ENCODE results near the gene GPR157. TPM values are rescaled to one million over a fixed set of nuclear protein-coding genes. Genes with fewer than 3 reads are reported as not detected.

The GPR157 gene
- total and polyA plus RNA-seq, 2 experiments from 2014 or later: 0.81 to 3.9 TPM

GRCh38 chr1:9051379-9051778, 77.5 kb downstream of the GPR157 start:
- Histone ChIP-seq H3K79me2 (replicated peaks; ENCODE audit: insufficient read depth) (no peaks in the 10 kb centered on the region), H3K4me1 (ENCODE audit: insufficient read depth) (peaks cover 13% of the 10 kb centered on the region), H2AFZ (no peak overlapping the region), H4K20me1 (replicated peaks; ENCODE audit: insufficient read depth) (no peaks in the 10 kb centered on the region), H3K4me2 (peak overlapping the region; percentile 46; the same call in 1 of the 2 replicates), H3K4me3 (no peak overlapping the region), H3K36me3 (ENCODE audit: insufficient read depth) (no peaks in the 10 kb centered on the region), H3K27me3 (ENCODE audit: insufficient read depth) (no peaks in the 10 kb centered on the region), H3K9me2 (ENCODE audit: insufficient read depth) (peaks cover 3% of the 10 kb centered on the region; the same call in 1 of the 2 replicates), H3F3A (replicated peaks; ENCODE audit: low read depth) (no peaks in the 10 kb centered on the region), H3K27ac (ENCODE audit: low read depth) (0 out of 2 replicates have a peak overlapping the region, but pooled peaks have one; percentile 6)
- DNase-seq (ENCODE audit: low spot score) (no peak), ATAC-seq (peak; percentile 48; the same call in 2 of the 3 replicates)
- no peaks in the 10 kb centered on the region for H3K9me3 Mint-ChIP-seq
- peaks cover 14% of the 10 kb centered on the region for H3K4me1 Mint-ChIP-seq
- no peak for TF ChIP-seq POLR2AphosphoS5 (IDR thresholded peaks at IDR 0.05; ENCODE audit: low read depth)
- H3K4me3 Mint-ChIP-seq: peak overlapping the region; percentile 4; the same call in 1 of the 3 replicates
- H3K27ac Mint-ChIP-seq: peak overlapping the region; percentile 47
- H3K36me3 Mint-ChIP-seq (ENCODE audit: low read depth): no peaks in the 10 kb centered on the region
- H3K27me3 Mint-ChIP-seq (ENCODE audit: insufficient read depth, low read depth, poor library complexity): peaks cover 6% of the 10 kb centered on the region

GRCh38 chr1:9050803-9051202, 78.1 kb downstream of the GPR157 start:
- Histone ChIP-seq H3F3A (replicated peaks; ENCODE audit: low read depth) (no peaks in the 10 kb centered on the region), H3K79me2 (replicated peaks; ENCODE audit: insufficient read depth) (no peaks in the 10 kb centered on the region), H3K27ac (ENCODE audit: low read depth) (0 out of 2 replicates have a peak overlapping the region, but pooled peaks have one; percentile 6), H2AFZ (no peak overlapping the region), H4K20me1 (replicated peaks; ENCODE audit: insufficient read depth) (no peaks in the 10 kb centered on the region), H3K9me2 (ENCODE audit: insufficient read depth) (peaks cover 3% of the 10 kb centered on the region; the same call in 1 of the 2 replicates), H3K27me3 (ENCODE audit: insufficient read depth) (no peaks in the 10 kb centered on the region), H3K4me1 (ENCODE audit: insufficient read depth) (peaks cover 13% of the 10 kb centered on the region), H3K36me3 (ENCODE audit: insufficient read depth) (no peaks in the 10 kb centered on the region), H3K4me3 (no peak overlapping the region), H3K4me2 (0 out of 2 replicates have a peak overlapping the region, but pooled peaks have one; percentile 46)
- TF ChIP-seq ETS1 (IDR thresholded peaks at IDR 0.05) (no peak), EZH2 (IDR thresholded peaks at IDR 0.05; ENCODE audit: low read depth, unreplicated experiment) (no peak), REST (IDR thresholded peaks at IDR 0.05; ENCODE audit: unreplicated experiment) (no peak), EZH2phosphoT487 (IDR thresholded peaks at IDR 0.05; ENCODE audit: unreplicated experiment) (no peak)
- Mint-ChIP-seq H3K4me3 (peak overlapping the region; percentile 4; the same call in 1 of the 3 replicates), H3K4me1 (peaks cover 14% of the 10 kb centered on the region), H3K27me3 (ENCODE audit: insufficient read depth, low read depth, poor library complexity) (peaks cover 3% of the 10 kb centered on the region), H3K9me3 (no peaks in the 10 kb centered on the region), H3K36me3 (ENCODE audit: low read depth) (no peaks in the 10 kb centered on the region), H3K27ac (peak overlapping the region; percentile 47; the same call in 1 of the 2 replicates)
- DNase-seq (ENCODE audit: low spot score): no peak
- no peak for ATAC-seq

MicroRNA genes within 50 kb of the gene (microRNA counts, 767-probe panel; counts per million panel counts)
- 8,376 counts per million, percentile 51 among the panel's probes with 10 or more counts for microRNA hsa-miR-34a-5p

Small RNA genes within 50 kb of the gene (small RNA-seq; reads per million reads assigned to genes)
- not detected for gene RF00424 (ENCODE audit: low replicate concordance)

Other genes with a start within 250 kb of the GPR157 start
- not detected in 2 replicates for gene CA6, start 183.2 kb downstream of the GPR157 start, total RNA-seq (2014; rRNA removed; shearing (Covaris generic))
- not detected in 2 replicates for gene CA6, start 183.2 kb downstream of the GPR157 start, polyA plus RNA-seq (2016; fragmentation: Nextera tagmentation; extraction: Ambion mirVana)
- not detected in 2 replicates for gene SLC2A7, start 102.7 kb downstream of the GPR157 start, total RNA-seq (2014; rRNA removed; shearing (Covaris generic))
- gene SLC2A7, start 102.7 kb downstream of the GPR157 start, polyA plus RNA-seq (2016; fragmentation: Nextera tagmentation; extraction: Ambion mirVana): not detected in 2 replicates
- 0.03 TPM in 1 of 2 replicates, not detected in the other for gene SLC2A5, start 59.5 kb downstream of the GPR157 start, total RNA-seq (2014; rRNA removed; shearing (Covaris generic))
- gene SLC2A5, start 59.5 kb downstream of the GPR157 start, polyA plus RNA-seq (2016; fragmentation: Nextera tagmentation; extraction: Ambion mirVana): not detected in 2 replicates
- 4.2 and 4.7 TPM in 2 replicates for gene H6PD, start 105.7 kb upstream of the GPR157 start, total RNA-seq (2014; rRNA removed; shearing (Covaris generic))
- 0.99 and 1.2 TPM in 2 replicates for gene H6PD, start 105.7 kb upstream of the GPR157 start, polyA plus RNA-seq (2016; fragmentation: Nextera tagmentation; extraction: Ambion mirVana)
- gene SPSB1, start 163.8 kb upstream of the GPR157 start, total RNA-seq (2014; rRNA removed; shearing (Covaris generic)): 6.8 and 7.6 TPM in 2 replicates
- 2.1 and 2.4 TPM in 2 replicates for gene SPSB1, start 163.8 kb upstream of the GPR157 start, polyA plus RNA-seq (2016; fragmentation: Nextera tagmentation; extraction: Ambion mirVana)